Peyer's patch (tissue), 4 donors: ENCODE measurements around the gene NR5A1.

Experiments
- POLR2A ChIP-seq, 2 donors: fragments of 450-650 bp; IDR thresholded peaks; one replicate each; pipeline ENCODE4 v1.5.1; 2017; ENCODE audit warnings: antibody characterized with exemption in 2 of 2, mild to moderate bottlenecking in 2 of 2, moderate library complexity in 2 of 2
- TF ChIP-seq, protein P1 (sequence below), 6 experiments: fragments of 450-650 bp in 4 of 6; fragments of 200-600 bp in 2 of 6; sonication (generic) in 1 of 6; IDR thresholded peaks; one replicate each; pipeline ENCODE4 v1.5.1; 2017 to 2019; ENCODE audit warnings: antibody characterized with exemption in 6 of 6, mild to moderate bottlenecking in 3 of 6, moderate library complexity in 1 of 6

DNA sequence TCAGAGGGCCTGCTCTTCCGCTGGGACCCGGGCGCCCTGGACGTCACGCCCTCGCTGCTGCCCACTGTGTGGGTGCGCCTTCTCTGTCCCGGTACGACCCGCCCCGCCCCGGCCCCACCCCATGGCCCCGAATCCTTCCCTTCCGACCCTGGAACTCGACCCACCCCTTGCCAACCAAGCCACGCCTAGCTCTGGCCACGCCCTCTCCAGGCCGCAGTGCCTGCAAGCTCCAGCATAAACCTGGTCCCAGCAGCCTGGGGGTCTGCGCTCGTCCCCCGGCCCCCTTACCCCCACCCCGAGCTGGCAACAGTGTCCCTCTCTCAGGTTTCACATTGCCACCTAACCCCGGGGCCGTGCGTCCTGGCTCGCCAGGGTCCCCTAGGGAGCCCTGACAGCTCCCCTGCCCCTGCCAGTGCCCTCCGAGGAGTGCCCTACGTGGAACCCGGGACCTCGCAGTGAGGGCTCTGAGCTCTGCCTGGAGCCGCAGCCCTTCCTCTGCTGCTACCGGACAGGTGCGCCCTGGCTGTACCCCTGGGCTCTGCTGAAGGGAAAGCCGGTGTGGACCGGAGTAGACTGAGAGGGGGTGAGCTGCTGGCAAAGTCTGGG is 53.5 kb downstream of the NR5A1 start:
- TF ChIP-seq, protein P1, sequence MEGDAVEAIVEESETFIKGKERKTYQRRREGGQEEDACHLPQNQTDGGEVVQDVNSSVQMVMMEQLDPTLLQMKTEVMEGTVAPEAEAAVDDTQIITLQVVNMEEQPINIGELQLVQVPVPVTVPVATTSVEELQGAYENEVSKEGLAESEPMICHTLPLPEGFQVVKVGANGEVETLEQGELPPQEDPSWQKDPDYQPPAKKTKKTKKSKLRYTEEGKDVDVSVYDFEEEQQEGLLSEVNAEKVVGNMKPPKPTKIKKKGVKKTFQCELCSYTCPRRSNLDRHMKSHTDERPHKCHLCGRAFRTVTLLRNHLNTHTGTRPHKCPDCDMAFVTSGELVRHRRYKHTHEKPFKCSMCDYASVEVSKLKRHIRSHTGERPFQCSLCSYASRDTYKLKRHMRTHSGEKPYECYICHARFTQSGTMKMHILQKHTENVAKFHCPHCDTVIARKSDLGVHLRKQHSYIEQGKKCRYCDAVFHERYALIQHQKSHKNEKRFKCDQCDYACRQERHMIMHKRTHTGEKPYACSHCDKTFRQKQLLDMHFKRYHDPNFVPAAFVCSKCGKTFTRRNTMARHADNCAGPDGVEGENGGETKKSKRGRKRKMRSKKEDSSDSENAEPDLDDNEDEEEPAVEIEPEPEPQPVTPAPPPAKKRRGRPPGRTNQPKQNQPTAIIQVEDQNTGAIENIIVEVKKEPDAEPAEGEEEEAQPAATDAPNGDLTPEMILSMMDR (IDR thresholded peaks at IDR 0.05) = no peak
- no peak for TF ChIP-seq POLR2A (IDR thresholded peaks at IDR 0.05)
